AG10803 (cell line): Measurements from ENCODE around the gene SLC1A4.

Experiments
- DNase-seq: peaks from one replicate; pipeline ENCODE4 v3.0.0; 2010; ENCODE audit warnings: low read depth
- H3K4me3 ChIP-seq: 2 replicates; pipeline ENCODE4 v1.5.1; 2011; ENCODE audit warnings: mild to moderate bottlenecking, low read length, control low read depth
- TF ChIP-seq, protein P1 (sequence below): conservative IDR thresholded peaks from 2 replicates; pipeline ENCODE4 v1.5.1; 2011; ENCODE audit warnings: mild to moderate bottlenecking, low read length, control low read depth, inconsistent platforms

SLC1A4 gene

DNA sequence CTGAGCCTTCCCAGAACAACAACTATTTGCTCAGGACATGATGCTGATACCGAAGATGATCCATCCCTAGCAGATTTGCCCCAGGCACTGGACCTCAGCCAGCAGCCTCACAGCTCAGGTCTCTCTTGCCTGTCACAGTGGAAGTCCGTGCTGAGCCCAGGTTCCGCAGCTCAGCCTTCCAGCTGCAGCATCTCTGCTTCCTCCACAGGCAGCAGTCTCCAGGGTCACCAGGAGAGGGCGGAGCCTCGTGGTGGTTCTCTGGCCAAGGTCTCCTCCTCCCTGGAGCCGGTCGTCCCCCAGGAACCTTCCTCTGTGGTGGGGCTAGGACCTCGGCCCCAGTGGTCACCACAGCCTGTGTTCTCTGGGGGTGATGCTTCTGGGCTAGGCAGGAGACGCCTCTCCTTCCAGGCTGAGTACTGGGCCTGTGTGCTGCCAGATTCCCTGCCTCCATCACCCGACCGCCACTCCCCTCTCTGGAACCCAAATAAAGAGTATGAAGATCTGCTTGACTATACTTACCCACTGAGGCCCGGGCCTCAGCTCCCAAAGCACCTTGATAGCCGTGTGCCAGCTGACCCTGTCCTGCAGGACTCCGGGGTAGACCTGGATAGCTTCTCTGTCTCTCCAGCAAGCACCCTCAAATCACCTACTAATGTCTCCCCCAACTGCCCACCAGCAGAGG, 82.4 kb downstream of the SLC1A4 start:
- TF ChIP-seq, protein P1, sequence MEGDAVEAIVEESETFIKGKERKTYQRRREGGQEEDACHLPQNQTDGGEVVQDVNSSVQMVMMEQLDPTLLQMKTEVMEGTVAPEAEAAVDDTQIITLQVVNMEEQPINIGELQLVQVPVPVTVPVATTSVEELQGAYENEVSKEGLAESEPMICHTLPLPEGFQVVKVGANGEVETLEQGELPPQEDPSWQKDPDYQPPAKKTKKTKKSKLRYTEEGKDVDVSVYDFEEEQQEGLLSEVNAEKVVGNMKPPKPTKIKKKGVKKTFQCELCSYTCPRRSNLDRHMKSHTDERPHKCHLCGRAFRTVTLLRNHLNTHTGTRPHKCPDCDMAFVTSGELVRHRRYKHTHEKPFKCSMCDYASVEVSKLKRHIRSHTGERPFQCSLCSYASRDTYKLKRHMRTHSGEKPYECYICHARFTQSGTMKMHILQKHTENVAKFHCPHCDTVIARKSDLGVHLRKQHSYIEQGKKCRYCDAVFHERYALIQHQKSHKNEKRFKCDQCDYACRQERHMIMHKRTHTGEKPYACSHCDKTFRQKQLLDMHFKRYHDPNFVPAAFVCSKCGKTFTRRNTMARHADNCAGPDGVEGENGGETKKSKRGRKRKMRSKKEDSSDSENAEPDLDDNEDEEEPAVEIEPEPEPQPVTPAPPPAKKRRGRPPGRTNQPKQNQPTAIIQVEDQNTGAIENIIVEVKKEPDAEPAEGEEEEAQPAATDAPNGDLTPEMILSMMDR: peak; percentile 35
- H3K4me3 ChIP-seq: no peak overlapping the region
- DNase-seq: no peak

DNA sequence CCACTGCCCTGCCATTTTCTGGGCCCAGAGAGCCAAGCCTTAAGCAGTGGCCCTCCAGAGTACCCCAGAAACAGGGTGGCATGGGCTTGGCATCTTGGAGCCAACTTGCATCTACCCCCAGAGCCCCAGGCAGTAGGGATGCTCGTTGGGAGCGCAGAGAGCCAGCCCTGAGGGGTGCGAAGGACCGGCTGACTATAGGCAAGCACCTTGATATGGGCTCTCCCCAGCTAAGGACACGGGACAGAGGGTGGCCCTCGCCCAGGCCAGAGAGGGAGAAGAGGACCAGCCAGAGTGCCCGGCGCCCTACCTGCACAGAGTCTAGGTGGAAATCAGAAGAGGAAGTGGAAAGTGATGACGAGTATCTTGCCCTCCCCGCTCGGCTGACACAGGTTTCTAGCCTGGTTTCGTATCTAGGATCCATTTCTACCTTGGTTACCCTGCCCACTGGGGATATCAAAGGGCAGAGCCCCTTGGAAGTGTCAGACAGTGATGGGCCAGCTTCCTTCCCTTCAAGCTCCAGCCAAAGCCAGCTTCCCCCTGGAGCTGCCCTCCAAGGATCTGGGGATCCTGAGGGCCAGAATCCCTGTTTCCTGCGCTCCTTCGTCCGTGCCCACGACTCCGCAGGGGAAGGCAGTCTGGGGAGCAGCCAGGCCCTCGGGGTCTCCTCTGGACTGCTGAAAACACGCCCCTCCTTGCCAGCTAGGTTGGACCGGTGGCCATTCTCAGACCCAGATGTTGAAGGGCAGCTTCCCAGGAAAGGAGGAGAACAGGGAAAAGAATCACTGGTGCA, 83.2 kb downstream of the SLC1A4 start:
- no peak for DNase-seq
- TF ChIP-seq, protein P1: no peak
- no peak overlapping the region for H3K4me3 ChIP-seq
